ENCODE results near the gene NISCH.

GRCh38 chr3:52454250-52454937 is 1.0 kb upstream of the NISCH start:
- TF ChIP-seq CTCF (IDR thresholded peaks at IDR 0.05) (no peak), EZH2 (IDR thresholded peaks at IDR 0.05) (no peak)
